Body of pancreas (tissue), 4 donors: ENCODE measurements around the gene LAMC2. TPM values are rescaled to one million over a fixed set of nuclear protein-coding genes. Genes with fewer than 3 reads are reported as not detected.
A peak's percentile ranks its signal among the peaks of the same experiment; 100 is the strongest.

ENCODE experiments used
- ATAC-seq: fragments of 150-250 bp; one replicate; pipeline ENCODE4 v1.9.1; 2016
- DNase-seq, 4 donors: peaks; one replicate each; pipeline ENCODE4 v3.0.0-alpha.2; 2019
- H3K27ac ChIP-seq, 4 donors: fragments of 200-600 bp; sonication (generic); 1 replicate in 3 of 4; 2 replicates in 1 of 4; pipeline versions ENCODE4 v1.5.1 to v1.6.1; 2016 to 2019; ENCODE audit warnings: mild to moderate bottlenecking in 1 of 4, mixed read lengths in 1 of 4, moderate library complexity in 1 of 4
- H3K27me3 ChIP-seq, 2 donors: fragments of 200-600 bp; sonication (generic); one replicate each; pipeline ENCODE4 v1.6.0; 2016; ENCODE audit warnings: mild to moderate bottlenecking in 1 of 2
- H3K36me3 ChIP-seq, 2 donors: fragments of 200-600 bp; sonication (generic); replicated peaks in 1 of 2; 2 replicates each; pipeline ENCODE4 v1.5.1; 2016; ENCODE audit warnings: low read depth in 2 of 2; ENCODE audit not compliant: insufficient read depth in 1 of 2
- H3K4me1 ChIP-seq: fragments of 200-600 bp; sonication (generic); one replicate; pipeline ENCODE4 v1.6.0; 2016
- H3K4me3 ChIP-seq, 2 donors: fragments of 200-600 bp; sonication (generic); 1 replicate in 1 of 2; 2 replicates in 1 of 2; pipeline ENCODE4 v1.5.1; 2016 to 2019
- H3K9me3 ChIP-seq, 3 donors: fragments of 200-600 bp; sonication (generic); 1 replicate in 2 of 3; 2 replicates in 1 of 3; pipeline ENCODE4 v1.5.1; 2016
- POLR2A ChIP-seq, 3 donors: fragments of 450-650 bp; IDR thresholded peaks; one replicate each; pipeline ENCODE4 v1.6.1; 2016; ENCODE audit warnings: antibody characterized with exemption in 3 of 3, mild to moderate bottlenecking in 2 of 3
- WGBS, 2 donors: methylation state at CpG; one replicate each; pipeline ENCODE4 v1.1.5; 2017; 5-methylcytosine and 5-hydroxymethylcytosine counted together
- intact Hi-C: fragments of 100-400 bp; cut with DNase I; formaldehyde crosslinking; loops from one replicate; pipeline ENCODE4 v1.15.1; 2023
- total RNA-seq, 2 donors: library from RNA; depleted of rRNA; stranded (reverse); fragments of >200 nt; gene quantifications; one replicate each; pipeline ENCODE4 v1.1.0, GENCODE V29; 2016
- TF ChIP-seq, protein P1 (sequence below), 7 experiments: fragments of 450-650 bp in 4 of 7; fragments of 200-600 bp in 3 of 7; sonication (generic) in 3 of 7; IDR thresholded peaks; one replicate each; pipeline ENCODE4 v1.5.1; 2016 to 2019; ENCODE audit warnings: antibody characterized with exemption in 7 of 7

The LAMC2 gene
- total RNA-seq, 2 donors from 2014 or later: 3.6 to 6.7 TPM

DNA sequence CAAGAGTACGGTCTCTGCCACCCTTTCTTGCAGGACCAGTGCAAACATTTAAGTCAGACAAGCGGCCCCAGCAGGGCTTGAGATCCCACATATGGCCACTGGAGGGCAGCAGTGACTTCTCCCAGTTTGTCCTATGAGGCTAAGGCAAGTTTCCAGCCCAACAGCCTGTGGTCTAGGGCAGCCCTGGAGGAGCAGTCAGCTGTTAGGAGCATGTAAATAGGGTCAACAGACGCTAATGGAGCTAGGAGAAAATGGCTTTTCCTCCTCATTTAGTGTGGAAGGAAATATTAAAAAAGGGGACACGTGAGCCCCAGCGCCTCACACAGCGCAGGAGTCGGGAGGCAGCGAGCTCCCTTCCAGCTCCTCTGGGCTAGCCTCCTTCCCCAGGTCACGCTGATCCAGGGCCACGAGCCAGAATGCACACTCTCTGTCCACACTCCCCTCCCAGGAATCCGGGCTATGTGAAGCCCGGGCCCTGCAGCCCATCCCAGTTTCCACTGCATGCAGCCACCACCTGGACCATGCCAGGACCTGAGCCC is 95.6 kb downstream of the LAMC2 start:
- TF ChIP-seq, protein P1, sequence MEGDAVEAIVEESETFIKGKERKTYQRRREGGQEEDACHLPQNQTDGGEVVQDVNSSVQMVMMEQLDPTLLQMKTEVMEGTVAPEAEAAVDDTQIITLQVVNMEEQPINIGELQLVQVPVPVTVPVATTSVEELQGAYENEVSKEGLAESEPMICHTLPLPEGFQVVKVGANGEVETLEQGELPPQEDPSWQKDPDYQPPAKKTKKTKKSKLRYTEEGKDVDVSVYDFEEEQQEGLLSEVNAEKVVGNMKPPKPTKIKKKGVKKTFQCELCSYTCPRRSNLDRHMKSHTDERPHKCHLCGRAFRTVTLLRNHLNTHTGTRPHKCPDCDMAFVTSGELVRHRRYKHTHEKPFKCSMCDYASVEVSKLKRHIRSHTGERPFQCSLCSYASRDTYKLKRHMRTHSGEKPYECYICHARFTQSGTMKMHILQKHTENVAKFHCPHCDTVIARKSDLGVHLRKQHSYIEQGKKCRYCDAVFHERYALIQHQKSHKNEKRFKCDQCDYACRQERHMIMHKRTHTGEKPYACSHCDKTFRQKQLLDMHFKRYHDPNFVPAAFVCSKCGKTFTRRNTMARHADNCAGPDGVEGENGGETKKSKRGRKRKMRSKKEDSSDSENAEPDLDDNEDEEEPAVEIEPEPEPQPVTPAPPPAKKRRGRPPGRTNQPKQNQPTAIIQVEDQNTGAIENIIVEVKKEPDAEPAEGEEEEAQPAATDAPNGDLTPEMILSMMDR (IDR thresholded peaks at IDR 0.05): peak; percentile 93 to 97 (median 95)
- TF ChIP-seq POLR2A (IDR thresholded peaks at IDR 0.05): no peak
- peak; percentile 92 for ATAC-seq
- intact Hi-C loops: no loop called here
- no peaks in the 10 kb centered on the region for H3K9me3 ChIP-seq
- no peaks in the 10 kb centered on the region for H3K36me3 ChIP-seq
- WGBS, 2 donors: 23 to 25% methylated on average over 11 to 12 of the region's 12 CpGs
- no peaks in the 10 kb centered on the region for H3K27me3 ChIP-seq
- no peak overlapping the region for H3K4me3 ChIP-seq
- peaks cover 21% of the 10 kb centered on the region for H3K4me1 ChIP-seq
- peak; percentile 94 to 96 (median 96) for DNase-seq
- peak overlapping the region; percentile 72 to 79 (median 74) for H3K27ac ChIP-seq

DNA sequence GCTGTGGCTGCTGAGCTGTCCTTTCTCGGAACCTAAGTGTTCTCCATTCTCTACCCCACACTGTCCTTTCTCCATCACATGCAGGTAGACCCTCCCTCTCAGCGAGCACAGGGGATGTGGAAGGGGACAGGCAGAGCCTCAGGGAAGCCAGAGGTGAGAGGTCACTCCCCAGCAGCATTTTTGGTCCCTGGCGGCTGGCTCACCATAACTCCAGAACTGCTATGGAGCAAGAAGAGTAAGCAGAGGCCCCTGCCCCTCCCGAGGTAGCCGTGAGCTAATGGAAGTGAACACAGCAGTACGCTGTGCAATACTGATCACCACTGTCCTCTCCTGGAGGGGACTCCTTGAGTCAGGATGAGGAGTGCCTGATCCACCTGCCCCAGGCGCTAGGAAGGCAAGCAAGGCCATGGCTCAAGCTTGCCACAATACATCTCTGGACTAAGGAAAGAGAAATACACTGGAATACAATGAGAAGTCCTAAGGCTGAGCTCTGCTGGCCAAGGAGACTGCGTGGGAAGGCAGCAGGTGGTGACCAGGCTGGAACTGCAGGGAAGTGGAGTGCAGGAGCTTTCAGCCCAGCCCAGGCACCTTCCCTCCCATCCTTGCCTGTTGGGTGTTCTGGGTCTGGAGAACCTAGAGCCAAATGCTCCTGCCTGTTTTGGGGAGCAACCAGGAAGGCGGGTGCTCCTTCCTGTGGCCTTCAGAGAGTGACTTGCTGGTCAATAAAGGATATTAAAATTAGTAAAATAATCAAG is 96.2 kb downstream of the LAMC2 start:
- TF ChIP-seq, protein P1 (IDR thresholded peaks at IDR 0.05): no peak
- no peak for TF ChIP-seq POLR2A (IDR thresholded peaks at IDR 0.05)
- H3K9me3 ChIP-seq: no peaks in the 10 kb centered on the region
- peak; percentile 88 to 92 (median 90) for DNase-seq
- 32 to 39% methylated on average over 5 to 9 of the region's 9 CpGs for WGBS, 2 donors
- H3K4me1 ChIP-seq: peaks cover 28% of the 10 kb centered on the region
- H3K27me3 ChIP-seq: no peaks in the 10 kb centered on the region
- intact Hi-C loops: no loop called here
- H3K4me3 ChIP-seq: no peak overlapping the region
- peak overlapping the region; percentile 72 to 79 (median 74) for H3K27ac ChIP-seq
- peak; percentile 82 for ATAC-seq
- H3K36me3 ChIP-seq: no peaks in the 10 kb centered on the region

DNA sequence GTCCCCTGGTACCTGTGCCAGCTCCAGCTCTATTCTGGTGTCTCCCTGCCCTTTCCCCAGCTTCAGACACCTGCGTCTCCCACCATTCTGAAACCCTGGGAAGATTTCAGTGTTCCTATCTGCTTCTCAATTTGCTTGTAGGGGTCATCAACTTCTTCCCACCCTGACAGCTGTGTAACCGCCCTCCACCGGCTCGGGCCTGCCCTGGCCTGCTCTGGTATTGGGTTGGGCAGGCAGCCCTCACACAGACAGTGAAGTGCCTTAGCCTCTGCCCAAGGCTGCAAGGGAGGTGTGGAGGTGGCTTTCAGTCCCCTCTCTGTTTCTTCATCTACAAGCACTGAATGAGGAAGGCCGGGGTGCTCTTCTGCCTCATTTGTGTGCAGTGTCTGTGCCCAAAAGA is 97.2 kb downstream of the LAMC2 start:
- no peaks in the 10 kb centered on the region for H3K9me3 ChIP-seq
- TF ChIP-seq, protein P1 (IDR thresholded peaks at IDR 0.05): no peak
- TF ChIP-seq POLR2A (IDR thresholded peaks at IDR 0.05): no peak
- peak overlapping the region in 1 of 4 donors; percentile 18 for H3K27ac ChIP-seq
- no peaks in the 10 kb centered on the region for H3K36me3 ChIP-seq
- intact Hi-C loops: no loop called here
- H3K4me1 ChIP-seq: peaks cover 33% of the 10 kb centered on the region
- WGBS, 2 donors: 65 to 68% methylated on average over 5 of the region's 5 CpGs
- H3K27me3 ChIP-seq: no peaks in the 10 kb centered on the region
- DNase-seq (no peak), ATAC-seq (no peak)
- no peak overlapping the region for H3K4me3 ChIP-seq

DNA sequence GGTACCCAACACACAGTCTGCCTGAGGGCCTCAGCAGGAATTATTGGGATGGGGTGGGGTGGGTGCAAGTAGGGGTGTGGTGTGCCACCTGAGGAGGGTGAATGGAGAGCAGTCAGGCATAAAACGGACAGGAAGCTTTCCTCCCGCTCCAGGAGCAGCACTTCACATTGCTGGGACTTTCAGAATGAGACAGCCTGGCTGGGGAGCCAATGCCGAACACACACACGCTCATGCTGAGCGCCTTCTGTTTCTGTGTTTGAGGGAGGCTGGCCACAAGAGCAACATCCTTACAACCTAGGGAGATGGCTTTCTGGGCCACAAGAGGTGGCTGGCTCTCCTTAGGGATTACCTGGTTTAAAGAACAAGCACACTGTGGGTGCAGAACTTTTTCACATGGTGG is 98.0 kb downstream of the LAMC2 start:
- Histone ChIP-seq H3K27me3 (no peaks in the 10 kb centered on the region), H3K9me3 (no peaks in the 10 kb centered on the region), H3K4me1 (peaks cover 33% of the 10 kb centered on the region), H3K36me3 (no peaks in the 10 kb centered on the region), H3K27ac (no peak overlapping the region), H3K4me3 (no peak overlapping the region)
- 91 to 92% methylated on average over 5 of the region's 5 CpGs for WGBS, 2 donors
- ATAC-seq (no peak), DNase-seq (no peak)
- intact Hi-C loops: no loop called here
- no peak for TF ChIP-seq POLR2A (IDR thresholded peaks at IDR 0.05)
- TF ChIP-seq, protein P1 (IDR thresholded peaks at IDR 0.05): no peak
